D721Med (cell line): ENCODE results near the gene ERBB2.

Experiments used
- DNase-seq: peaks from one replicate; pipeline ENCODE4 v3.0.0; 2011; ENCODE audit warnings: low spot score; ENCODE audit not compliant: insufficient read length
- FAIRE-seq: peaks from 2 replicates; lab custom pipeline; 2011; peaks lifted over from hg19 to GRCh38; lab: Jason Lieb, UNC
- TF ChIP-seq, protein P1 (sequence below): IDR thresholded peaks from 2 replicates; pipeline ENCODE4 v1.5.1; 2012; ENCODE audit warnings: mild to moderate bottlenecking, control low read depth; ENCODE audit not compliant: insufficient read depth; ENCODE audit errors: missing control alignments

The ERBB2 gene

DNA sequence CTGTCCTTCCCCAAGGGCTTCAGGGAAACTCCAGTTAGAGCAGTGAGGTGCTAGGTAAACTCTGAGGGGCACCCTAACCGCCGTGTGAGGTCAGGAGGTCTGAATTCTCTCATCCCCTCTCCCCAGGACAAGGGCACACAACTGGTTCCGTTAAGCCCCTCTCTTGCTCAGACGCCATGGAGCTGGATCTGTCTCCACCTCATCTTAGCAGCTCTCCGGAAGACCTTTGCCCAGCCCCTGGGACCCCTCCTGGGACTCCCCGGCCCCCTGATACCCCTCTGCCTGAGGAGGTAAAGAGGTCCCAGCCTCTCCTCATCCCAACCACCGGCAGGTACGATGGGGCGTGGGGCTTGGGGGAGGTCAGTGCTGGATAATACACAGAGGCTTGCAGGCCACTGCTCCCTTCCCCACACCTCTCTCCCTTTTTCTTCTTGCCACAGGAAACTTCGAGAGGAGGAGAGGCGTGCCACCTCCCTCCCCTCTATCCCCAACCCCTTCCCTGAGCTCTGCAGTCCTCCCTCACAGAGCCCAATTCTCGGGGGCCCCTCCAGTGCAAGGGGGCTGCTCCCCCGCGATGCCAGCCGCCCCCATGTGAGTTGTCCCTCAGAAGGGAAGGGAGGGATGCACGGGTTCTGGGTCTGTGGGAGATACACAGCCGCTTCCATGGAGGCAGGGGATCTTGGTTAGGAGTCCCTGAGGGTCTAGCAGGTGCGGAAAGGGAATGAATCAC, 42.4 kb downstream of the ERBB2 start:
- TF ChIP-seq, protein P1, sequence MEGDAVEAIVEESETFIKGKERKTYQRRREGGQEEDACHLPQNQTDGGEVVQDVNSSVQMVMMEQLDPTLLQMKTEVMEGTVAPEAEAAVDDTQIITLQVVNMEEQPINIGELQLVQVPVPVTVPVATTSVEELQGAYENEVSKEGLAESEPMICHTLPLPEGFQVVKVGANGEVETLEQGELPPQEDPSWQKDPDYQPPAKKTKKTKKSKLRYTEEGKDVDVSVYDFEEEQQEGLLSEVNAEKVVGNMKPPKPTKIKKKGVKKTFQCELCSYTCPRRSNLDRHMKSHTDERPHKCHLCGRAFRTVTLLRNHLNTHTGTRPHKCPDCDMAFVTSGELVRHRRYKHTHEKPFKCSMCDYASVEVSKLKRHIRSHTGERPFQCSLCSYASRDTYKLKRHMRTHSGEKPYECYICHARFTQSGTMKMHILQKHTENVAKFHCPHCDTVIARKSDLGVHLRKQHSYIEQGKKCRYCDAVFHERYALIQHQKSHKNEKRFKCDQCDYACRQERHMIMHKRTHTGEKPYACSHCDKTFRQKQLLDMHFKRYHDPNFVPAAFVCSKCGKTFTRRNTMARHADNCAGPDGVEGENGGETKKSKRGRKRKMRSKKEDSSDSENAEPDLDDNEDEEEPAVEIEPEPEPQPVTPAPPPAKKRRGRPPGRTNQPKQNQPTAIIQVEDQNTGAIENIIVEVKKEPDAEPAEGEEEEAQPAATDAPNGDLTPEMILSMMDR = no peak
- DNase-seq (no peak), FAIRE-seq (no peak)

DNA sequence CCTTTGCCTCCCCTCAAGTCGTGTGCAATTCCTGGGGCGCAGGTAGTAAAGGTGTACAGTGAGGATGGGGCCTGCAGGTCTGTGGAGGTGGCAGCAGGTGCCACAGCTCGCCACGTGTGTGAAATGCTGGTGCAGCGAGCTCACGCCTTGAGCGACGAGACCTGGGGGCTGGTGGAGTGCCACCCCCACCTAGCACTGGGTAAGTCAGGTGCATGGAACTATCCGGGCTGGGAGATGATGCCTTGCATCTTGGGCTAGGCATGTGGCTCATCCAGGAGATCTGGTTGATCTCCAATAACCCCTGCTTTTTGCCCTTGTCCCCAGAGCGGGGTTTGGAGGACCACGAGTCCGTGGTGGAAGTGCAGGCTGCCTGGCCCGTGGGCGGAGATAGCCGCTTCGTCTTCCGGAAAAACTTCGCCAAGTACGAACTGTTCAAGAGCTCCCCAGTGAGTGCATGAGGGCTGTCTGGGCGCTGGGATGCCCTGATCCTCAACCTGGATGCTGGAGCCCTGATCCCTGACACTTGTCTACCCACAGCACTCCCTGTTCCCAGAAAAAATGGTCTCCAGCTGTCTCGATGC, 43.1 kb downstream of the ERBB2 start:
- DNase-seq = no peak
- TF ChIP-seq, protein P1 = no peak
- FAIRE-seq = no peak

DNA sequence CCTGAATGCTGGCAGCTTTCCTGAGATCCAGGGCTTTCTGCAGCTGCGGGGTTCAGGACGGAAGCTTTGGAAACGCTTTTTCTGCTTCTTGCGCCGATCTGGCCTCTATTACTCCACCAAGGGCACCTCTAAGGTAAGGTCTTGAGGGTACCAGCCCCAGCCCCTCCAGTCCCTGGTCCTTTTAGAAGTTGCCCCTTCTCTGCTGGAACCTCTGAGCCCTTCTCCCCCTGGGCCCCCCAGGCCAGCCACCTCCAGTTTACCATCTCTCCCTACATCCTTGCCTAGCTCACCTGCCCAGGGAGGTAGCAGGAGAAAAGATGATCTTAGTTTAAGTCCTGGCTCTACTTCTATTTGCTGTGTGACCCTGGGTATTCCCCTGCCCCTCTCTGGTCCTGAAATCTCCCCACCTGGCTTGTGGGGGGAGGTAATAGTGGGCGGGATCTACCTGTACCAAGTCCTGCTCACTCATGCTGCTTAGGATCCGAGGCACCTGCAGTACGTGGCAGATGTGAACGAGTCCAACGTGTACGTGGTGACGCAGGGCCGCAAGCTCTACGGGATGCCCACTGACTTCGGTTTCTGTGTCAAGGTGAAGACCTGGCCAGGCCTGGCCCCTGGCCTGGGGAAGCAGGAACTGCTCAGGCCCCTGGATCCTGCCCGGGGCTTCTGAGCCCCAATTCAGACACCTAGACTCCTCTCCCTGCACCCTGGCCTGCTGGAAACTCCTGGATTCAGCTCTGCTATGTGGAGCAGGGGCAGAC, 44.4 kb downstream of the ERBB2 start:
- TF ChIP-seq, protein P1 = no peak
- FAIRE-seq (no peak), DNase-seq (no peak)

DNA sequence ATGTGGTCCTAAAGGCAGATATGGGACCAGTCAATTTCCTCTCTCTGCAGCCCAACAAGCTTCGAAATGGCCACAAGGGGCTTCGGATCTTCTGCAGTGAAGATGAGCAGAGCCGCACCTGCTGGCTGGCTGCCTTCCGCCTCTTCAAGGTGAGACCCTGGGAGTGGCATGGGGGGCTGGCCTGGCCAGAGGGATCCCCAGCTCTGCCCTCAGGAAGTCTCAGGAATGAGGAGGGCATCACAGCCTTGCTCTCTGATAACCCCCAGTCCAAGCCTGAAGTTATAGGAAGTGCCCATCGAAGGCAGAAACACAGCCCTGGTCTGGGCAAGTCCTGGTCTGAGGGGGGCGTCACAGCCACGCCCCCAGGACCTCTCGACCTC, 45.0 kb downstream of the ERBB2 start:
- no peak for DNase-seq
- no peak for FAIRE-seq
- TF ChIP-seq, protein P1 = no peak

DNA sequence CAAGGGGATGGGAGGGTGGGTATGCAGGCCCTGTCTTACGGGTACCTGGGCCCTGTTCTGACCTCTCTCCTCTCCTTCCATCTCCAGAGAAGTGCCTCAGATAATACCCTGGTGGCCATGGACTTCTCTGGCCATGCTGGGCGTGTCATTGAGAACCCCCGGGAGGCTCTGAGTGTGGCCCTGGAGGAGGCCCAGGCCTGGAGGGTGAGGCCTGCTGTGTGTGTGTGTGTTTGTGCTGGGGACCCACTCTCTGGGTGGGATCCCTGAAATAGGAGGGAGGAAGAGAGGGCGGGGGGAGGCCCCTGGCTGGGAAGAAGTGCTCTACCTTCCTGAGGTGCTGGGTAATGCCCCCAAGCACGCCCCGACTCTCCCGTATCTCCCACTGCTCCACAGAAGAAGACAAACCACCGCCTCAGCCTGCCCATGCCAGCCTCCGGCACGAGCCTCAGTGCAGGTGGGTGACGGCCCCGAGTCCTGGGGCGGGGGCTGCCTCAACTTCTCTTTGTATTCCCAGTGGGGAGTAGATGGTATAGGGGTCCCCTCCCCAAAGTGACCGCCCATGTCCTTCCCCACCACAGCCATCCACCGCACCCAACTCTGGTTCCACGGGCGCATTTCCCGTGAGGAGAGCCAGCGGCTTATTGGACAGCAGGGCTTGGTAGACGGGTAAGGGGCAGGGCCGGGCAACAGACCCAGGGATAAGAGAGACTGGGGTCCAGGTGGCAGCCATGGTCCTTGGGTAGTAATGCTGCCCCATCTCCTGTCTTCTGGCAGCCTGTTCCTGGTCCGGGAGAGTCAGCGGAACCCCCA, 45.7 kb downstream of the ERBB2 start:
- no peak for DNase-seq
- FAIRE-seq = no peak
- TF ChIP-seq, protein P1 = no peak

DNA sequence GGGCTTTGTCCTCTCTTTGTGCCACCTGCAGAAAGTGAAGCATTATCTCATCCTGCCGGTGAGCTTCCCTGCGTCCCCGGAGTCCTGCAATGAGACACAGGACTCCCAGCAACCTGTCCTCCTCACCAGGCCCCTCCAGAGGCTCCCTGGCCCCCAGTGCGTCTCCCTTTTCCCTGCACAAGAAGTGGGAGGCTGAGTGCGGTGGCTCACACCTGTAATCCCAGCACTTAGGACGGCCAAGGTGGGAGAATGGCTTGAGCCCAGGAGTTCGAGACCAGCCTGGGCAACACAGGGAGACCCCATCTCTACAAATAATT, 46.2 kb downstream of the ERBB2 start:
- TF ChIP-seq, protein P1 = no peak
- DNase-seq (no peak), FAIRE-seq (no peak)
